Tibial nerve (tissue), 4 donors: ENCODE measurements around the gene ANGPTL4. TPM values are rescaled to one million over a fixed set of nuclear protein-coding genes. Genes with fewer than 3 reads are reported as not detected.

Experiments
- DNase-seq, 2 donors: peaks; one replicate each; pipeline ENCODE4 v3.0.0-alpha.2; 2019; ENCODE audit warnings: low spot score in 2 of 2
- H3K27ac ChIP-seq, 4 donors: fragments of 200-600 bp; sonication (generic) in 3 of 4; one replicate each; pipeline ENCODE4 v1.5.1; 2017 to 2019; ENCODE audit warnings: mild to moderate bottlenecking in 1 of 4
- H3K27me3 ChIP-seq, 2 donors: fragments of 200-600 bp; sonication (generic) in 1 of 2; one replicate each; pipeline versions ENCODE4 v1.5.1 to v1.6.0; 2017 to 2019
- H3K36me3 ChIP-seq, 3 donors: fragments of 200-600 bp; sonication (generic); one replicate each; pipeline ENCODE4 v1.5.1; 2018 to 2019
- H3K4me1 ChIP-seq, 4 donors: fragments of 200-600 bp; sonication (generic) in 3 of 4; one replicate each; pipeline ENCODE4 v1.5.1; 2017 to 2019
- H3K4me3 ChIP-seq, 4 donors: fragments of 200-600 bp; sonication (generic) in 3 of 4; one replicate each; pipeline ENCODE4 v1.5.1; 2017 to 2019; ENCODE audit warnings: mild to moderate bottlenecking in 1 of 4, moderate library complexity in 1 of 4
- H3K9me3 ChIP-seq, 4 donors: fragments of 200-600 bp; sonication (generic) in 3 of 4; one replicate each; pipeline ENCODE4 v1.5.1; 2017 to 2019
- EP300 ChIP-seq, 2 donors: sonication (generic); formaldehyde crosslinking; IDR thresholded peaks; one replicate each; pipeline ENCODE4 v1.6.1; 2017; ENCODE audit warnings: antibody characterized with exemption in 2 of 2, mild to moderate bottlenecking in 1 of 2
- POLR2A ChIP-seq, 2 donors: fragments of 450-650 bp; IDR thresholded peaks; one replicate each; pipeline ENCODE4 v1.6.1; 2017; ENCODE audit warnings: antibody characterized with exemption in 2 of 2, mild to moderate bottlenecking in 2 of 2, moderate library complexity in 2 of 2
- WGBS, 2 donors: methylation state at CpG; one replicate each; pipeline ENCODE4 v1.1.5; 2018; 5-methylcytosine and 5-hydroxymethylcytosine counted together
- total RNA-seq, 4 donors: library from RNA; depleted of rRNA; stranded (reverse); fragments of >200 nt; gene quantifications; one replicate each; pipeline ENCODE4 v1.1.0, GENCODE V29; 2016
- TF ChIP-seq, protein P1 (sequence below), 5 experiments: fragments of 200-600 bp in 3 of 5; fragments of 450-650 bp in 2 of 5; sonication (generic) in 3 of 5; IDR thresholded peaks; one replicate each; pipeline ENCODE4 v1.5.1; 2016 to 2019; ENCODE audit warnings: antibody characterized with exemption in 5 of 5, mild to moderate bottlenecking in 3 of 5, moderate library complexity in 2 of 5

Gene ANGPTL4
- total RNA-seq, 4 donors from 2014 or later = 52.2 to 256 (median 75.6) TPM

DNA sequence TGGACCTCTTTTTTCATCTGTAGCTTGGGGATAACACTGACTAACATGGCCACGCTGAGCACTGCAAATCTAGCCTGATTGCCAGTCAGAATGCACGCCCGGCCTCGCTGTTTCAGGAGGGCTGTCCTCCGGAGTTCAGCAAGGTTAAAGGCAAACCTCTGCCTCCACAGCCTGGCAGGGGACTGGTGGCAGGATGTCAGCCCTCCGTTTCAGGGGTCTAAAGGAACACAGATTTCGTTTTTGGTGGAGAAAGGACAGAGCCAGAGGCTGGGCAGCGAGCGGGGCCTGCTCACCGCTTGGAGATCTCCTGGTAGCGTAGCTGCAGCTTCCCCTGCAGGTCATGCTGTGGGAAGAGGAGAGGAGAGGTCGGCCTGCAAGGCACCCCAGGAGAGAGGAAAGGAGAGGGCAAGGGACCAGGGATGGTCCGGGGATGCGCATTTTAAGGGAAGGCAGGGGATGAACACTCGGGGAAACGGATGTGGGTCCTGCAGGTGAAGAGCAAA is 43.3 kb upstream of the ANGPTL4 start:
- Histone ChIP-seq H3K36me3 (peaks cover 0 to 50% (median 0%) of the 10 kb centered on the region in 3 donors), H3K27ac (peak overlapping the region; percentile 86 to 96 (median 94)), H3K27me3 (no peaks in the 10 kb centered on the region), H3K4me3 (peak overlapping the region; percentile 80 to 95 (median 88)), H3K9me3 (no peaks in the 10 kb centered on the region), H3K4me1 (peaks cover 0 to 52% (median 21%) of the 10 kb centered on the region in 4 donors)
- 0 to 3% methylated on average over 16 of the region's 16 CpGs for WGBS, 2 donors
- no peak for TF ChIP-seq POLR2A (IDR thresholded peaks at IDR 0.05)
- TF ChIP-seq, protein P1, sequence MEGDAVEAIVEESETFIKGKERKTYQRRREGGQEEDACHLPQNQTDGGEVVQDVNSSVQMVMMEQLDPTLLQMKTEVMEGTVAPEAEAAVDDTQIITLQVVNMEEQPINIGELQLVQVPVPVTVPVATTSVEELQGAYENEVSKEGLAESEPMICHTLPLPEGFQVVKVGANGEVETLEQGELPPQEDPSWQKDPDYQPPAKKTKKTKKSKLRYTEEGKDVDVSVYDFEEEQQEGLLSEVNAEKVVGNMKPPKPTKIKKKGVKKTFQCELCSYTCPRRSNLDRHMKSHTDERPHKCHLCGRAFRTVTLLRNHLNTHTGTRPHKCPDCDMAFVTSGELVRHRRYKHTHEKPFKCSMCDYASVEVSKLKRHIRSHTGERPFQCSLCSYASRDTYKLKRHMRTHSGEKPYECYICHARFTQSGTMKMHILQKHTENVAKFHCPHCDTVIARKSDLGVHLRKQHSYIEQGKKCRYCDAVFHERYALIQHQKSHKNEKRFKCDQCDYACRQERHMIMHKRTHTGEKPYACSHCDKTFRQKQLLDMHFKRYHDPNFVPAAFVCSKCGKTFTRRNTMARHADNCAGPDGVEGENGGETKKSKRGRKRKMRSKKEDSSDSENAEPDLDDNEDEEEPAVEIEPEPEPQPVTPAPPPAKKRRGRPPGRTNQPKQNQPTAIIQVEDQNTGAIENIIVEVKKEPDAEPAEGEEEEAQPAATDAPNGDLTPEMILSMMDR (IDR thresholded peaks at IDR 0.05) = no peak
- no peak for TF ChIP-seq EP300 (IDR thresholded peaks at IDR 0.05)
- no peak for DNase-seq

DNA sequence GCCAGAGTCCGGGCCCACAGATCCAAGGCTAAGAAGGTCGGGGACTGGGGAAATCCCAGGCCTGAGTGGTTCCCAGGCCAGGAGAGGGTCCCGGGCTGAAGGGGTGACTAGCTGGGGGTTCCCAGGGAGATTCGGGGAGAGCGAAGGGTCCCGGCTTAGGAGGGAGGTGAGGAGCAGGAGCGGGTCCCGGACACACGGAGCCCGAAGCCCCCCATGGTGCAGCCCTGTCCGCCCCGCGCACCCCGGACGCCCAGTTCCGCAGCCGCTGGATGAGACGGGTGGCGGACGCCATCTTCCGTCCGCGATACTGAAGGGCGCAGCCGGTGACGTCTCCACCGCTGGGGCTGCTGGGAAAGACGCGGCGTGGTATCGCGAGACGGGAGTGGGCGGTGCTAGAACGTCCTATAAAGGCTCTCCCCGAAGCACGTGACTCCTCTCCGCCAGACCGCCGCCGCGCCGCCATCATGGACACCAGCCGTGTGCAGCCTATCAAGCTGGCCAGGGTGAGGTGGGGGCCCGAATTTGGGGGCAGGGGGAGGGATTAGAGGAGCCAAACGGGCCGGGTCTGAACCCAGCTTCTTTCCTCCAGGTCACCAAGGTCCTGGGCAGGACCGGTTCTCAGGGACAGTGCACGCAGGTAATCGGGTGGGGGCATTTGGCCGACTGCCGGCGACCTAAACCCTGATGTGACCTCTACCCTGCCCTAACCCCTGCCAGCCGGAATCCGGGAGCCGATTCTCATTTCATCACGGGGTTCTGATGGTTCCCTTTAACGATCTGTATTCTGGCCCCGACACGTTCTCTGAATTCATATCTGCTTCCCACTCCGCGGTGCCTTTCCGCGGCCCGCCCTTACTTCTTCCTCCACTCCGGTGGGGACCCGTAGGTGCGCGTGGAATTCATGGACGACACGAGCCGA is 42.6 kb upstream of the ANGPTL4 start, which contains the start of the genes NDUFA7 and RPS28:
Gene NDUFA7 (minus strand): TSS at position 309 of the 919 bp plus-strand sequence. CDS start 17 bp downstream, at position 292.
Gene RPS28 (plus strand): TSS at position 430 of the 919 bp plus-strand sequence. CDS start 35 bp downstream, at position 465.
- peaks cover 0 to 43% (median 0%) of the 10 kb centered on the region in 3 donors for H3K36me3 ChIP-seq
- peak; percentile 95 to 97 for DNase-seq
- TF ChIP-seq, protein P1 (IDR thresholded peaks at IDR 0.05) = peak; percentile 25 to 66 (median 39)
- TF ChIP-seq EP300 (IDR thresholded peaks at IDR 0.05) (peak; percentile 91 to 97), POLR2A (IDR thresholded peaks at IDR 0.05) (peak; percentile 82 to 93)
- peaks cover 0 to 52% (median 21%) of the 10 kb centered on the region in 4 donors for H3K4me1 ChIP-seq
- no peaks in the 10 kb centered on the region for H3K27me3 ChIP-seq
- H3K9me3 ChIP-seq = no peaks in the 10 kb centered on the region
- 1% methylated on average over 48 to 53 of the region's 72 CpGs for WGBS, 2 donors
- peak within 1 kb of the TSS; percentile 80 to 95 (median 88) for H3K4me3 ChIP-seq
- peak within 1 kb of the TSS; percentile 86 to 96 (median 94) for H3K27ac ChIP-seq

DNA sequence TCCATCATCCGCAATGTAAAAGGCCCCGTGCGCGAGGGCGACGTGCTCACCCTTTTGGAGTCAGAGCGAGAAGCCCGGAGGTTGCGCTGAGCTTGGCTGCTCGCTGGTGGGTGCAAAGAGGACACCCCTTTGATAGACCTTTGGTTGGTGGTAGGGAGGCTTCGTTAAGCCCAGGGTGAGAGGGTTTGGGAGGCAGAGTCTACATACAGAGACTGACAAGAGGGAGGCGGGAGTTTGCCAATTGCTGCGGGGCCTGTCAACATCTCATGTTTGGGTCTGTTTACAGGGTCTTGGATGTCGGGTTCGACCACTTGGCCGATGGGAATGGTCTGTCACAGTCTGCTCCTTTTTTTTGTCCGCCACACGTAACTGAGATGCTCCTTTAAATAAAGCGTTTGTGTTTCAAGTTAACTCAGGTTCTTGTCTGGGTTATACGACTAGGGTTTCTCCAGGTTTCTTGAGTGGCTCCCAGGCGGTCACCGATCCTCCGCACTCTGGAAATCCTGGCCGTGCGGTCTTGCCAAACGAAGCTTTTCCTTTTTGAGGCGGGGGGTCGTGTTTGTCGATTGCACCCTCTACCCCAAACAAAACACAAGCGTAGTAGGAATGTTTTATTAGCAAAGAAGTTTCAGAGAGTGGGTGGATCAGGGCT is 41.8 kb upstream of the ANGPTL4 start:
- H3K4me3 ChIP-seq = peak overlapping the region; percentile 80 to 95 (median 88)
- peak overlapping the region; percentile 86 to 95 (median 92) for H3K27ac ChIP-seq
- H3K9me3 ChIP-seq = peaks cover 0 to 4% (median 0%) of the 10 kb centered on the region in 4 donors
- no peaks in the 10 kb centered on the region for H3K27me3 ChIP-seq
- no peak for TF ChIP-seq POLR2A (IDR thresholded peaks at IDR 0.05)
- TF ChIP-seq, protein P1 (IDR thresholded peaks at IDR 0.05) = no peak
- no peak for DNase-seq
- H3K4me1 ChIP-seq = peaks cover 0 to 48% (median 21%) of the 10 kb centered on the region in 4 donors
- 15 to 22% methylated on average over 30 of the region's 30 CpGs for whole genome bisulfite sequencing, 2 donors
- H3K36me3 ChIP-seq = peaks cover 0 to 41% (median 0%) of the 10 kb centered on the region in 3 donors

DNA sequence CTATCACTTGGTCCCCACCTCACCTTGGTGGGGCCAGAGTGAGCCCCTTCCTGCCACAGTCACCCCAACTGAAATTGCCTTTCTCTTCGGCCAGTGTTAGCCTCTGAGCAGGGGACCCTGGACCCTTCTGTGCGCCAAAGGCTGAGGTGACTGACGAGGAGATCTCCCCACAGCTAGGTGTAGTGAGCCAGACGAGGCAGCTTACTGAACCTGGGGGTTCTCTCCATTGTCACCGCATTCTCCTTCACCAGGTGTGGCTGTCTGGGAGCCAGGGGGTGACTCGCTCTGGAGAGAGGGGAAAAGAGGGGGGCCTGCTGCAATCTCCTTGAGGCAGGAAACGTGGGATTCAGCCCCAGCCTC is 41.3 kb upstream of the ANGPTL4 start:
- no peaks in the 10 kb centered on the region for H3K27me3 ChIP-seq
- TF ChIP-seq POLR2A (IDR thresholded peaks at IDR 0.05) = no peak
- TF ChIP-seq, protein P1 (IDR thresholded peaks at IDR 0.05) = no peak
- TF ChIP-seq EP300 (IDR thresholded peaks at IDR 0.05) = no peak
- 63 to 75% methylated on average over 6 of the region's 7 CpGs for WGBS, 2 donors
- peak overlapping the region; percentile 80 to 95 (median 88) for H3K4me3 ChIP-seq
- peaks cover 0 to 48% (median 21%) of the 10 kb centered on the region in 4 donors for H3K4me1 ChIP-seq
- peaks cover 0 to 42% (median 0%) of the 10 kb centered on the region in 3 donors for H3K36me3 ChIP-seq
- peaks cover 0 to 5% (median 0%) of the 10 kb centered on the region in 4 donors for H3K9me3 ChIP-seq
- DNase-seq = no peak
- peak overlapping the region in 3 of 4 donors; percentile 30 to 95 (median 92) for H3K27ac ChIP-seq
